Fibroblast of skin of left biceps (primary cell): ENCODE measurements around the gene DGKB.
"Not testable (repeated sequence)": the region's sequence is repeated elsewhere in the genome, so short reads cannot be mapped to it uniquely, and the experiment has no call there.

ENCODE experiments used
- DNase-seq, 2 experiments: peaks; one replicate each; pipeline ENCODE4 v3.0.0-alpha.2; 2013; ENCODE audit warnings: low read depth in 2 of 2

The DGKB gene

GRCh38 chr7:14292737-14293136 lies 609.8 kb downstream of the DGKB start:
- DNase-seq, result no peak

- DNase-seq, result no peak
These were observed 612.6 kb downstream of the DGKB start for GRCh38 chr7:14289957-14290356.

- DNase-seq, result no peak
These were observed 613.9 kb downstream of the DGKB start for GRCh38 chr7:14288701-14289100.

GRCh38 chr7:14287398-14287797 lies 615.2 kb downstream of the DGKB start:
- no peak for DNase-seq

- DNase-seq, result no peak
These were observed 616.5 kb downstream of the DGKB start for GRCh38 chr7:14286036-14286435.

- DNase-seq, result not testable (repeated sequence)
These were observed 623.3 kb downstream of the DGKB start for GRCh38 chr7:14279065-14279871.

- DNase-seq, result no peak
These were observed 627.2 kb downstream of the DGKB start for GRCh38 chr7:14275356-14275755.

- no peak for DNase-seq
These were observed 631.1 kb downstream of the DGKB start for GRCh38 chr7:14271441-14271840.

- DNase-seq, result no peak
These were observed 632.5 kb downstream of the DGKB start for GRCh38 chr7:14270099-14270498.

- DNase-seq, result no peak
These were observed 642.5 kb downstream of the DGKB start for GRCh38 chr7:14260011-14260410.

- no peak for DNase-seq
These were observed 643.7 kb downstream of the DGKB start for GRCh38 chr7:14258861-14259260.

GRCh38 chr7:14258441-14258840 lies 644.1 kb downstream of the DGKB start:
- no peak for DNase-seq

GRCh38 chr7:14252458-14252857 lies 650.1 kb downstream of the DGKB start:
- DNase-seq, result no peak

- no peak for DNase-seq
These were observed 660.4 kb downstream of the DGKB start for GRCh38 chr7:14242175-14242574.

GRCh38 chr7:14236834-14237233 lies 665.7 kb downstream of the DGKB start:
- no peak for DNase-seq

- no peak for DNase-seq
These were observed 667.5 kb downstream of the DGKB start for GRCh38 chr7:14235056-14235455.

GRCh38 chr7:14233868-14234369 lies 668.6 kb downstream of the DGKB start:
- DNase-seq, result no peak

GRCh38 chr7:14233076-14233867 lies 669.3 kb downstream of the DGKB start:
- DNase-seq, result no peak

GRCh38 chr7:14229047-14229446 lies 673.5 kb downstream of the DGKB start:
- DNase-seq, result no peak

GRCh38 chr7:14228341-14228740 lies 674.2 kb downstream of the DGKB start:
- DNase-seq, result no peak

GRCh38 chr7:14226126-14226525 lies 676.4 kb downstream of the DGKB start:
- no peak for DNase-seq

- no peak for DNase-seq
These were observed 683.4 kb downstream of the DGKB start for GRCh38 chr7:14219125-14219524.

GRCh38 chr7:14218338-14218737 lies 684.2 kb downstream of the DGKB start:
- DNase-seq, result no peak
